GM18499 (cell line): ENCODE data around the gene SYPL2.

Experiments used
- ATAC-seq: cut with Tn5 transposase; IDR thresholded peaks from one replicate; pipeline ENCODE4 v1.9.1; 2021; ENCODE audit warnings: moderate number of reproducible peaks; ENCODE audit not compliant: insufficient read depth, unreplicated experiment

Gene SYPL2

DNA sequence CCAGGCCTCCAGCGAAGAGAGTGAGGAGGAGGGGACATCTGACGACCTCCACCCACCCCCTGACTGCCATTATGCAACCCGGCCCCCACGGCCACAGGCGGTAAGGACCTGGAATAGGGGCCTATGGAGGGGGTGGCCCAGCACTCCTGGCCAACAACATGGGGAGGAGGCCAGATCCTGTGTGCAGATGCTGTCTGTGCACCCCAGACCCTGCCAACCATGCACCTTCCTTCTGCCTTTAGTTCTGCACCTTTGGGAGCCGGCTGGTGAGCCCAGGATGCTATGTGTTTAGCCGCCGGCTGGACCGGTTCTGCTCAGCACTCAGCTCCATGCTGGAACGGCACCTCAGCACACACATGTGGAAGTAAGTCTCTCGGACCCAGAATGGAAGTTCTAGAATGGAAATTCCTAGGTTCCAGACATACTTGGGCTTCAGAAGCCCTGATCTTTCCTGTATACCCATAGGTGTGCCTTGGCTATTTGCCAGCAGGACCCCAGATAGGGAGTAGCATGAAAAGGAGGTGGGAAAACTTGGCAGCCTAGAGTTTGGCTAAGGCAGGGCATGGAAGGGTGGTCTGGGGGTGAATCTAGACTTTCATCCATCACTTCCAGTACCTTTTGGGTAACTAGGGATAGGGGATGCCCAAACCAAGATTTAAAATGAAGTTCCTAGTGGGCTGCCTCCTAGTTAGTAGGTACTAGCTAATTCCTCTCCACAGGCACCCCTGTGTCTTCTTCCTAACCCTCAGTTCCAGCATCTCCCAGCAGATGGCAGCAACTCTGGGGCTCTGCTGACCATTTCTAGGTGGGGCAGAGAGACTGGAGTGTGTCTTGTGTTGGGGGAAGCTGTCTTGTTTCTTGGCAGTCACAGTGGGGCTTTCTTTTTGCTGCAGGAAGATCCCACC lies 23.9 kb downstream of the SYPL2 start:
- no peak for ATAC-seq

DNA sequence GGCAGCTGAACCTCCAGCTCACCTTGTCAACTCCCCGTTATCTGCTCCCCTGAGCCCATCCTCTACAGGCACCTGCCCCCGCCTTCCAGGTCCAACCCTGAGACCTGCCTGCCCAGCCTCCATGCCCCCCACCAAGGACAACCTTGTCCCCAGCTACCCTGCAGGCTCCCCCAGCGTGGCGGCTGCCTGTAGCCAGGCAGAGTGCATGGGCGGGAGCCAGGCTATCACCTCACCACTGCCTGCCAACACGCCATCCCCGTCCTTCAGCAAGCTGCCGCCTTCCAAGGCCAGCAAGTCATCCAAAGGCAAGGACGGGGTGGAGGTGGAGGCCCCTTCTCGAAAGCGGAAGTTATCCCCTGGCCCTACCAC lies 24.6 kb downstream of the SYPL2 start:
- no peak for ATAC-seq

DNA sequence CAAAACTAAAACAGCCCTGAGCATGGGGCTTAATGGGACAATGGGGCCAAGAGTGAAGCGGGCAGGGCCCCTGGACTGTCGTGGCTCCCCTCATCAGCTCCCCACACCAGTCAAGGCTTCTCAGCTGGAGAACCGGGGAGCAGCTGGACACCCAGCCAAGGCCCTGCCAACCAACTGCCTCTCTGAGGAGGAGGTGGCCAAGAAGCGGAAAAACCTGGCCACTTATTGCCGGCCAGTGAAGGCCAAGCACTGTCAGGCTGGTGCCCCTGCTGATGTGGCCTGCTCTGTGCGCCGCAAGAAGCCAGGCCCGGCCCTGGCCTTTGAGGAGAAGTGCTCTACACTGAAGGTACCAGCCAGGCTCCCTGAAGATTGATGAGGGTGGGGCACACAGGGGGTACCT lies 25.0 kb downstream of the SYPL2 start:
- ATAC-seq = no peak

DNA sequence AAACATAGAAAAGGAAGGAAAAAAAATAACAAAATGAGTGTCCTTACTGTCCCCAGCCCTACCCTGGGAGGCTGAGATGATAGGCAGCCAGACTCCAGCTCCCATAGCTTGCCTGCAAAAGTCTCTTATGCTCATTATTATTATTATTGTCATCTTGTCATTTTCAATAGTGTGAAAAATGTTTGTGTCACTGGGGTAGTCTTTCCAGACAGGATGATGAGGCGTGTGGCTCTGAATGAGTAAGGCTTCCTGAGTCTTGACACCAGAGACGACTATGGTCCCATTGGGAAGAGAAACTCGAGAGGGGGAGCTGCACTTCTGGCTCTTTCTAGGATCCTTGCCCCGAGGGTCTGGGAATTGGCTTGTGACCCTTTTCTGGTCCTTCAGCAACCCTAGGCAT lies 26.4 kb downstream of the SYPL2 start:
- no peak for ATAC-seq

DNA sequence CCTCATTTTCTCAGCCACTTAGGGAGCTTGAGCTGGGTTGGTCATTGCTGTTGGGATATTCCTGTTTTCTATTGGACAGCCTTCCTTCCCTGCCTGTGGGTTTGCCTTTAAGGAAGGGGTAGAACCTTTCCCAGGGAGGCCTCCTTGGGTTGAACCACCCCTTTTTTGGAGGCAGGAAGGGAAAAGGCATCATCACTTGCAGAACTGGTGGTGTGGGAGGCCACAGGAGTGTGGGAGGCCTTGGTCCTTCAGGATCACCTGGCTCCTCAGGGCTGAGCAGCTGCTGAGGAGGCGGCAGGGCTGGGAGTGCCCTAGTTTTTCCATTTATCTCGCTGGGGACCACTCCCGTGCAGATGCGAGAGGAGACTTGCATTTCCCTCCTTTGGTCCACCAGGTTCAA lies 26.9 kb downstream of the SYPL2 start:
- no peak for ATAC-seq

DNA sequence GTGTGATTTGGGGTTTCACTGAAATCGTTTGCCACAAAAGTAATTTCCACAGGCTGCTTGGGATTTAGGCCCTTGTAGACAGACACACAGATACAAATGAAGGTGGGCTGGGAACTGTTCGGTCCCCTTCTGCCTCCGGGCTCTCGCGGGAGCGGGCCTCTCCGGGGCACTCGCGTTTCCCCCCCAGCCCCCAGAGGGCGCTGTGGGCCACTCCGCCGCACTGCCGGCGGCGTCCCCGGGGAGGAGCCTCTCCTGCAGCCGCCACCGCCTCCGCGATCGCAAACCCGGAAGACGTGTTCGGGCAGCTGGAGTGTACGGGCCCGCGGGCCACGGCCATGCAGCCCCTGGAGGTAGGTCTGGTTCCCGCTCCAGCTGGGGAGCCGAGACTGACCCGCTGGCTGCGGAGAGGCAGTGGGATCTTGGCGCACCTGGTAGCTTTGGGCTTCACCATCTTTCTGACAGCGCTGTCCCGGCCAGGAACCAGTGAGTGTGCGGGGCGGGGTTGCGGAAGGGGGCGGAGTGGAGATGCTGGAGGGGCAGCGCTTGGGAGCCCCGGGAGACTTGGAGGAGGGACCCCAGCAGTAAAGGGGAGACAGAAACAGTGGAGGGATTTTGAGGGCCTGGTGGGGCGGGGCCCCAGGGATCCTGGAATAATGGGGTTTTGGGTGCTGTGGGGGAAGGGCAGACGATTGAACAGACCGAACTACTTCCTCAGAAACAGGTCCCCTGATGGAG lies 27.6 kb downstream of the SYPL2 start, which contains the start of gene CYB561D1:
TSS of gene CYB561D1 (plus strand) at position 290 of the 735 bp plus-strand sequence. CDS start at position 336, 46 bp downstream.
- ATAC-seq = peak; percentile 49

DNA sequence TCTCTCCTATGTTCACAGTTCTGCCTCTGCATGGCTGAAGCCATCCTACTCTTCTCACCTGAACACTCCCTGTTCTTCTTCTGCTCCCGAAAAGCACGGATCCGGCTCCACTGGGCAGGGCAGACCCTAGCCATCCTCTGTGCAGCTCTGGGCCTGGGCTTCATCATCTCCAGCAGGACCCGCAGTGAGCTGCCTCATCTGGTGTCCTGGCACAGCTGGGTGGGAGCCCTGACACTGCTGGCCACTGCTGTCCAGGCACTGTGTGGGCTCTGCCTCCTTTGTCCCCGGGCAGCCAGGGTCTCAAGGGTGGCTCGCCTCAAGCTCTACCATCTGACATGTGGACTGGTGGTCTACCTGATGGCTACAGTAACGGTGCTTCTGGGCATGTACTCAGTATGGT lies 29.4 kb downstream of the SYPL2 start:
- ATAC-seq = no peak

DNA sequence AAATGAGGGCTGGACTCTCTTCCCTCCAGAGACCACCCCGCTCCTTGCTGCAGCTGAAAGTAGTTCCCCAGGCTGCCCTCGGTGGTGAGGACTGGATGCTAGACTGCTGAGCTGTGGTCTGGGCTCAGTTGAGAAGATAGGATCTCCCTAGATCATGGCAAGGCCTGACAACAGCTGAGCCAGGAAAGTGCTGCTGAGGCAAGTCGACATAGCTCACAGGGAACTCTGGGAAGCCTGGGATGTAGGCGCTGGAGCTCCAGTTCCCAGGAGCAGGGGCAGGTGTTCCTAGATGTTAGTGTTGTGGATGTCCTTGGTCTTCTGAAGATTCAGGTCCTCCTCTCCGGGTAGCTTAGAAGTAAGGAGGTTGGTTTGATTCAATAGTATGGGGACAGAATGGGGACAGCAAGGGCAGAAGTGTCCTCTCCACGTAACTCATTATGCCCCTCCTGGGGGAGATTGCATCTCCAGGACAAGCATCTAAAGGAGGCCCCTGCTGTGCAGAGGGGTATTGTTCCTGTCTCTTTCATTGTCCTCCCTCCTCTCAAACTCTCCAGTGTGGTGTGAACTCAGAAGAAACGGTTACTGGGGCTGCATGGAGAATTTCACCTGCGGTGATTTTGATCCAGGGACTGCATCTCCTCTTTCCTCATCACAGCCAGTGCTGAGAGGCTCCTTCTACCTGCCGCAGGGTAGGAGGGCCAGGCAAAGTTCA lies 31.3 kb downstream of the SYPL2 start:
- no peak for ATAC-seq

DNA sequence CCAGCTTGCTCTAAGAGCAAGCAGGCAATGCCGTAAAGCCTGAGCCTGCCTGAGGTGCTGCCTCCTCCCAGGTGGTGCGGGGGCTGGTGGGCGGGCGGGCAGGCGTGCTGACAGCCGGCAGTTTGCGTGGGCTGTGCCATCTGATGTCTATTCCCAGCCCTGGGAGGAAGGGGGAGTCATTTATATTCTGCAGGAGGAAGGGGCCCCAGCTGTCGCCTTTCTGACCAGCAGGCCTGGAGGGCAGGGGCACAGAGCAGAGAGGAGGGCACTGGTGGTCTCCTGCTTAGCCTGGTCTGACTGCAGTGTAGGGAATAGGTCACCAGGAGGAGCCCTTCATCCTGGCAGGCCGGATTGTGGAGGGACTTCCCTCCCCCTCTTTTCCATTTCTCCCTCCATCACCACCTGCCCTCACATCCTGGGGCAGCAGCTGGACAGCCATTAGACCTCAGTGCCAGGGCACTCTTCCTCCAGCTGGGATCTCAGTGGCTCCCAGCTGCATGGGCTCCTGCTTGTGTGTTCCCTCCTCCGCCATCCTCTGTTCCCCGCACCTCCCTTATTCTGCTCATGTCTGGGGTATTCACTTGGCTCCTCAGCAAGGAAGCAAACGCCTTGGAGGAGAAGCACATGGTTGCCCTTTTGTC lies 31.9 kb downstream of the SYPL2 start:
- ATAC-seq = no peak

DNA sequence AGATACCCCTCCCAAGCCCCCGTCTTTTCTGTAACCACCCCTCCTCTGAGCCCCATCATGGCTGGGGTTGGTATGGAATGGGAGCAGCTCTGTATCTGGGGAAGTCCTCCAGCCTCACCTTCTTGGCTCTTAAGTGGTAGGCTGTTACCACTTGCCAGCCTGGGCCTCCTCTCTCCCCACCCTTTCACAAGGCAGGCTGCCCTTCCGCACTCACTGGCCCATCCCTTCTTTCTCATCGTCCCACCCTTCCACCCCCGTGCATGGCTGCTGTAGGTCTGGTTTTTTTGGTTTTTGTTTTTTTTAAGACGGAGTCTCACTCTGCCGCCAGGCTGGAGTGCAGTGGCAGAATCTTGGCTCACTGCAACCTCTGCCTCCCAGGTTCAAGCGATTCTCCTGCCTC lies 32.7 kb downstream of the SYPL2 start:
- no peak for ATAC-seq

DNA sequence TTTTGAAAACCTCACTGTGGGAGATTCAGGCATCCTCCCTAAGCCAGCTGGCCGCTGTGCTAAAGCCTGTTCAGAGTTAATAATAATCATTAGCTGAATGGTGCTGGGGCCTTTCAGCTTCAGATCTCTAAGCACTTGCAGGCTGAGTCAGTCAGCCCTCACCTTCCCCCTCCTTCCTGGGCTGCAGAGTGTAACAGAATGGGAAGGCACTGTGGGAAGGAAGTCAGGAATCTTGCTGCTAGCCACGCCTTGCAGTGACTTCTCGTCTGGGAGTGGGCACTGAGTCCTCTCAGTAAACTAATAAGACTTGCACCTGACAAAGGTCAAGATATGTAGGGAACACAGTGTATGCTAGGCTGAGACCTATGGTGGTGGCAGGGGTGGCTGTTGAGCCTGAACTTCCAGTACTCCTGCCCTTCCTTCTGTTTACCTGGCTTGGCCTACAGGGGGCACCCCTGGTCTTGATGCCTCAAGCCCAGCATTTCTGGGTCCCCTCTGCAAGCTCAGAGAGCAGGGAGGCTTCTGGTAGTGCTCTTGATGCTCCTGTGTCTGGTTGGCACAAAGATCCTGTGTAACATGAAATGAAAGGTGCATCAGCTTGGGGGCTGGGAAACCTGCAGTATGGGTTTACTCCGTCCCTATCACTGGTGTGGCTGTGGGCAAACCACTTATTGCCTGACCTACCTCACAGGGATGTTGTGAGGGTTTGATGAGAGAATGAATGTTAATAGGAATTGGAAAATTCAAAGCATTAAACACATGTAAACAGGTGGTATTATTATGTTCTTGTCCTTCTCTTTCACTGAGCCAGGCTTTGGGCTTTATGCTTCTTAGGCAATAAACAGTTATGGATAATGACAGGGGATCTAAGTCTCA lies 33.6 kb downstream of the SYPL2 start:
- ATAC-seq = no peak

DNA sequence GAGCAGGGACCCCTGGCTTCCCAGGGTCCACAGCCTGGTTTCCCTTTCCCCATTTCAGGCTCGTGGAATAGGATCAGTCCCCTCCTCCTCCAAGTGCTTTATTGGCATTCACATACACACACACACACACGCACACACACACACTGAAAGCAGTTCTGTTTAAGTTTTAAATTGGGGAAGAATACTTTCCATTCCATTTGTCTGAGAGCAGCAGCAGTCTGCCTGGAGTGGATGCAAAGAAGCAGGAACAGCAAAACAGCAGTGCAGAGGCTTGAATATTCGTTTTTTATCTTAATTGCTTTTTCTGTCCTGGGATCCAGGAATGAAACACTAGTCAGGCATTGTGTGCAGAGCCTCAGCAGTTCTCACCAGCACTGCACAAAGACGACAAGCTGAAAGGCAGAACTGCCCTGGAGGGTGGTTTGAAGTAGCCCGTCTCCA lies 34.6 kb downstream of the SYPL2 start:
- no peak for ATAC-seq

DNA sequence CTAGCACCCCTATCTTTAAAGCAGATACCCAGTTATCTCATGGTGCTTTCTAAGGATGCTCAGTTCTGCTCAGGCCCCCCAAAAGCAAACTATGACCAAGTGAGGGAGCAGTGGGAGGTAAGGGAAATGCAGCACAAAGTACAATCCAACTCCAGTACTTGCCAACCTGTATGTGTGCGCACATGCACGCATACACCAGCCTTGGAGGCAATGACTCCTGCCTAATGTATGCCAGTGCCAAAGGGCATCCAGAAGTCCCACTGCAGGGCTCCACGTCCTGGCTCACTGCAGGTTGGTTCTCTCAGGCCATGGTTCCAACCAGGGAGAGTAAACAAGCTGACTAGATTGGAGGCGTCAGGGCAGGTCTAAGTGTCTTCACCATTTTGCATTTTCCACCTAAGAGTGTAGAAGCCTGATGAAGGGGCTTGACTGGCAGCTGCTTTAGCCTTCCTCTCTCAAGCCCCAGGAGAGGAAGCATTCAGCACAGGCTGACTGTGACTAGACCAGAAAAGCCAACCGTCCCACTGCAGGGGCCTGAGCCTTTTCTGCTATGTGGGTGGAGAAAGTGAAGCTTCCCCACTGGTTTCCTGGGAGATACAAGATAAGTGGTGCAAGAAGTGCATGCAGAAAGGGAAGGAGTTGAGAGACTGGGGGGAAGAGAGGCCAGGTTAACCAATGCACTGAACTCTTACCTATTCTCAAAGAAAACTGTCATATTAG lies 35.5 kb downstream of the SYPL2 start:
- ATAC-seq = no peak

DNA sequence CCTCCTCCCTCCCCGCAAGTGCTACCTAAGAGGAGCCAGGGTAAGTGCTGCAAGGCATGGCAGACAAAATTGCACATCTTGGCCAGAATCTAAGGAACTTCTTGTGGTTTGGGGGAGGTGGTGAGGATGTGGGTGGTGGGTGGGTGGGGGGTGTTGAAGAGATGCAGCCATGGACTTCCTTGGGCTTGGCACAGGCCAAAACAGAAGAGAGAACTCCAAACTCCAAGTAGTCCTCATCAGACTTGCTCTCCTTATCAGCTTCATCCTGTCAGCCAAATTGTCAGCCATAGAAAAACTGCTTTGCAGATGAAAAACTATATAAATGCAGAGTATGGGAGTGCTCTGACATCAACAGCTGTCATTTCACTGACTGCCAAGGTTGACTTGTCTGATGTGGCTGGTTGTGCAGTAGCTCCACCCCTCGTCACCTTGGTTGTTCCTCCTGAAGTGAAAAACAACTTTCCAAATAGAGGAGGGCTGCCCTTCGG lies 36.1 kb downstream of the SYPL2 start:
- ATAC-seq = no peak

DNA sequence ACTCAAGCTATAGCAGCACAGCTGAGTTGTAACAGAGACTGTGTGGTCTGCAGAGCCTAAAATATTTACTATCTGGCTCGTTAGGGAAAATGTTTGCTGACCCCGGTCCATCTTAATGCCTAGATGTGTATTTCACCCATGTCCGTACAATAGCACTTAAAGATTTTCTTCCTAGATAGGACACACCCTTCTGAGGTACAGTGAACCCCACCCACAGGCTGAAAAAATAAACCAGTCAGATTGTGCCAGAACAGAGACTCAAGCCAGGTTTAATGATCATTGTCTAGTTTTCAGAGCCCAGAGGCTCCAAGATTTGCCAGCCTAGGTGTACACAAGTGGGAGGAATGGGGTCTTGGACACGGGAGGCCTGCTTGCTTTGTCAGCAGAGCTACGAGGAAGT lies 37.6 kb downstream of the SYPL2 start:
- no peak for ATAC-seq

DNA sequence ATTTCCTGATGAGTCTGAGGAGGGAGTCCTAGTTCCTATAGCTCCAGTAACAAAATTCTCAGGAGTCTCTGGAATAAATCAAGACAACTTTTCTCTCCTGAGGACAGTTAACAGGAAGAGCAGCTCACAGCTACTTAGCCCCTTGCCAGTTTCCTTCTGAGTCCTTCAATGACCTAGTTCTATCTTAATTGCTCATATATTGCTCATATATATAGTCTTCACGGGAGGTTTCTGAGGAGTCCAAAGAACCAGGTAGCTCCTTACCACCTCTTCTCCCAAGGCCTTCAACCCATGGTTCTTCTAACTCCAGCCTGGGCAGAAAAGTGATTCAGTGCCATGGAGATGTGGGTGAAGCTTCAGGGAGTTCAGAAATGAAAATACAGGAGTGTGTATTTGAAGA lies 38.6 kb downstream of the SYPL2 start:
- ATAC-seq = no peak

DNA sequence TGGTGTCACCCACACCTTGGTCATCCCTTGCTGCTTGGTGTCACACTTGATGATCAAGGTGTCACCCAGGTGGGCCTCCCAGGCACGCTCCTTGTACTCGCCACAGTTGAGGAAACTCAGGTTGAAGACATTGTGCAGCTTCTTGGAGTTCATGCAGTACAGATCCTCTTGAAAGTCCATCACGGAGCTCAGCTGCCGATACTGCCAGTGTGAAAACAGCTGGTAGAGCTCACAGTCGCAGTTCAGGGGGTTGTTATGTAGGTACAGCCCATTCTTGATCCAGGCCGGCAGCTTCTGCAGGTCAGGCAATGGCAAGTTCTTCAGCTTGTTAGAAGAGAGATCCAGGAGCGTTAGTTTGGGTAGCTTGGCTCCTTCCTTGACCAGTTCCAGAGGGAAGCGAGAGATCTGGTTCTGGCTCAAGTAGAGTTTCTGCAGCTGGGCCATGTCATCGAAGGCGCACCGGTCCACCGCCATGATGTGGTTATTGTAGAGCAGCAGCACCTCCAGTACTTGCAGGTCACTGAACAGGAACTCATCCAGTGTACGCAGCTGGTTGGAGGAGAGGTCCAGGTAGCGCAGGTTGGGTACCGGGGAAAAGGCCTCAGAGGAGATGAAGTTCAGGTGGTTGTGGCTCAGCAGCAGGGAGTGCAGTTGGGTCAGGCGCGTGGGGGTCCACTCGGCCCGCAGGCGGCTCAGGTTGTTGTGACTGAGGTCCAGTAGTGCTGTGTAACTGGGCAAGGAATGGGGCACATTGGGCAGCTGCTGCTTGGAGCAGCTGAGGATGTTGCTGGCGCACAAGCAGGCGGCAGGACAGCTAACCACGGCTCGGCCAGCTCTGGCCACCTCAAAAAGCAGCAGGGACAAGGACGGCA lies 41.9 kb downstream of the SYPL2 start:
- ATAC-seq = no peak

DNA sequence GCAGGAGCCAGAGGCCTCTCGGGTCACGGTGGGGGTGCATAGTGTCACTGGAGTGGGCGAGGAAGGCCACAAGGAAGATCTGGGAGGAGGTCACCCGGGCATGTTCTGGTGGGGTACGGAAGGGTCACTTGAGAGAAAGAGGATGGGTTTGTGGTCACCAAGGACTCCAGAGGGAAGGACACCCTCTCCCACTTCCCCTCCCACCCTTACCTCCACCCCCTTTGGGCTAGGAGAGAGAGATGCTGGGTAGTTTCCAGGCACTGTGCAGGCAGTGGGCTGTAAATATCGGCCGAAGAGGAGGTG lies 42.5 kb downstream of the SYPL2 start:
- ATAC-seq = no peak
